Esophagus muscularis mucosa (tissue), 4 donors: ENCODE results near the gene NPAS3. TPM values are rescaled to one million over a fixed set of nuclear protein-coding genes. Genes with fewer than 3 reads are reported as not detected.

Experiments
- DNase-seq: peaks from one replicate; pipeline ENCODE4 v3.0.0-alpha.2; 2017; ENCODE audit errors: extremely low spot score
- H3K27ac ChIP-seq, 4 donors: fragments of 200-600 bp; sonication (generic); replicated peaks in 1 of 4; 1 replicate in 3 of 4; 2 replicates in 1 of 4; pipeline ENCODE4 v1.5.1; 2016 to 2019; ENCODE audit warnings: mild to moderate bottlenecking in 1 of 4
- H3K27me3 ChIP-seq, 4 donors: fragments of 200-600 bp; sonication (generic); one replicate each; pipeline versions ENCODE4 v1.5.1 to v1.6.0; 2016 to 2019
- H3K36me3 ChIP-seq, 4 donors: fragments of 200-600 bp; sonication (generic); one replicate each; pipeline ENCODE4 v1.5.1; 2016 to 2019
- H3K4me1 ChIP-seq, 4 donors: fragments of 200-600 bp; sonication (generic); one replicate each; pipeline ENCODE4 v1.5.1; 2016 to 2019
- H3K4me3 ChIP-seq, 4 donors: fragments of 200-600 bp; sonication (generic); 1 replicate in 2 of 4; 2 replicates in 2 of 4; pipeline ENCODE4 v1.5.1; 2016 to 2019; ENCODE audit warnings: mild to moderate bottlenecking in 4 of 4, moderate library complexity in 1 of 4
- H3K9me3 ChIP-seq, 4 donors: fragments of 200-600 bp; sonication (generic); 1 replicate in 3 of 4; 2 replicates in 1 of 4; pipeline ENCODE4 v1.5.1; 2016 to 2019
- CTCF ChIP-seq, 3 experiments: fragments of 200-600 bp in 2 of 3; fragments of 450-650 bp in 1 of 3; sonication (generic) in 2 of 3; IDR thresholded peaks; one replicate each; pipeline ENCODE4 v1.5.1; 2017 to 2019; ENCODE audit warnings: antibody characterized with exemption in 3 of 3, mild to moderate bottlenecking in 2 of 3, moderate library complexity in 1 of 3
- EP300 ChIP-seq: sonication (generic); formaldehyde crosslinking; IDR thresholded peaks from one replicate; pipeline ENCODE4 v1.6.1; 2017; ENCODE audit warnings: antibody characterized with exemption
- POLR2A ChIP-seq: fragments of 450-650 bp; IDR thresholded peaks from one replicate; pipeline ENCODE4 v1.6.1; 2017; ENCODE audit warnings: antibody characterized with exemption, moderate library complexity, mild to moderate bottlenecking, low read depth
- POLR2AphosphoS5 ChIP-seq, 2 donors: sonication (generic); formaldehyde crosslinking; IDR thresholded peaks; one replicate each; pipeline ENCODE4 v1.6.1; 2017; ENCODE audit warnings: antibody characterized with exemption in 2 of 2
- WGBS: methylation state at CpG from one replicate; pipeline ENCODE4 v1.1.5; 2018; 5-methylcytosine and 5-hydroxymethylcytosine counted together
- intact Hi-C: fragments of 100-400 bp; cut with DNase I; formaldehyde crosslinking; loops from one replicate; pipeline ENCODE4 v1.15.1; 2023
- total RNA-seq, 4 donors: library from RNA; depleted of rRNA; stranded (reverse); fragments of >200 nt; gene quantifications; one replicate each; pipeline versions ENCODE4 v1.1.0 to v1.2.1, GENCODE V29; 2016

The NPAS3 gene
- total RNA-seq, 4 donors from 2014 or later: 3.3 to 7.3 (median 5.8) TPM

GRCh38 chr14:33704481-33704880 lies 765.8 kb downstream of the NPAS3 start:
- no peak for DNase-seq
- Histone ChIP-seq H3K27ac (no peak overlapping the region), H3K27me3 (no peaks in the 10 kb centered on the region), H3K4me1 (peaks cover 0 to 9% (median 2%) of the 10 kb centered on the region in 4 donors), H3K9me3 (no peaks in the 10 kb centered on the region), H3K36me3 (no peaks in the 10 kb centered on the region), H3K4me3 (no peak overlapping the region)
- WGBS: 61% methylated on average over 2 of the region's 2 CpGs
- no peak for TF ChIP-seq EP300
- intact Hi-C loops: no loop called here

GRCh38 chr14:33705490-33705889 lies 766.8 kb downstream of the NPAS3 start:
- Histone ChIP-seq H3K36me3 (no peaks in the 10 kb centered on the region), H3K4me3 (no peak overlapping the region), H3K27ac (no peak overlapping the region), H3K9me3 (no peaks in the 10 kb centered on the region), H3K4me1 (peaks cover 0 to 9% (median 2%) of the 10 kb centered on the region in 4 donors), H3K27me3 (no peaks in the 10 kb centered on the region)
- DNase-seq: no peak
- 94% methylated on average over 7 of the region's 7 CpGs for WGBS
- intact Hi-C loops: no loop called here
- TF ChIP-seq POLR2A (no peak), EP300 (no peak), CTCF (IDR thresholded peaks at IDR 0.05) (no peak), POLR2AphosphoS5 (IDR thresholded peaks at IDR 0.05) (no peak)

DNA sequence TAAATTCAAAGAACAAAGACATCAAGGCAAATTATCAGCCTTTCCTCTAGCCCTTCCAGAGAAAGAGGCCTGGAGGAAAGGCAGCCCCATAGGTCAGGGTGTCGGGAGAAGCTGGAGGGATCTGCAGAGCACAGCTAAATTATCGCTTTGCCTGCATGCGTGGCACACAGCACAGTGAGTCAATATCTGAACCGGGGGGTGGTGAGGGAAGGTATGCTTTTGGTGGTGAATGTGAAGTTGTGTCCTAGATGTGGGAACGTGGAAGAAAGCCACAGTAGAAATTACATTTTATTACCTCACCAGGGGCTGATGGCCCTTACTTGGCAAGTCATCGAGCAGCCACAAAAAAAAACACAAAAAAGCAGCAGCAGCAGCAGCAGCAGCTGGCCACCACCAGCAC lies 769.0 kb downstream of the NPAS3 start:
- intact Hi-C loops: no loop called here
- no peaks in the 10 kb centered on the region for H3K36me3 ChIP-seq
- no peak for TF ChIP-seq POLR2A
- no peaks in the 10 kb centered on the region for H3K27me3 ChIP-seq
- H3K27ac ChIP-seq: no peak overlapping the region
- H3K4me1 ChIP-seq: peaks cover 0 to 9% (median 2%) of the 10 kb centered on the region in 4 donors
- no peaks in the 10 kb centered on the region for H3K9me3 ChIP-seq
- H3K4me3 ChIP-seq: no peak overlapping the region
- no peak for DNase-seq
- WGBS: 89% methylated on average over 6 of the region's 6 CpGs

GRCh38 chr14:33709283-33709682 lies 770.6 kb downstream of the NPAS3 start:
- 87% methylated on average over 4 of the region's 4 CpGs for WGBS

GRCh38 chr14:33709711-33710110 lies 771.0 kb downstream of the NPAS3 start:
- 97% methylated on average over 3 of the region's 3 CpGs for WGBS
- H3K27me3 ChIP-seq: no peaks in the 10 kb centered on the region
- no peak for DNase-seq
- no peak overlapping the region for H3K27ac ChIP-seq
- H3K9me3 ChIP-seq: no peaks in the 10 kb centered on the region
- H3K4me1 ChIP-seq: peaks cover 0 to 14% (median 3%) of the 10 kb centered on the region in 4 donors
- intact Hi-C loops: no loop called here
- H3K36me3 ChIP-seq: no peaks in the 10 kb centered on the region
- H3K4me3 ChIP-seq: no peak overlapping the region
- TF ChIP-seq POLR2AphosphoS5 (IDR thresholded peaks at IDR 0.05) (no peak), POLR2A (no peak), EP300 (no peak), CTCF (IDR thresholded peaks at IDR 0.05) (no peak)

More at GRCh38 chr14:33709283-33709682, 770.6 kb downstream of the NPAS3 start:
- Histone ChIP-seq H3K36me3 (no peaks in the 10 kb centered on the region), H3K9me3 (no peaks in the 10 kb centered on the region), H3K27me3 (no peaks in the 10 kb centered on the region), H3K4me3 (no peak overlapping the region), H3K4me1 (peaks cover 0 to 9% (median 2%) of the 10 kb centered on the region in 4 donors), H3K27ac (no peak overlapping the region)
- intact Hi-C loops: no loop called here
- TF ChIP-seq POLR2AphosphoS5 (IDR thresholded peaks at IDR 0.05): no peak
- DNase-seq: no peak

DNA sequence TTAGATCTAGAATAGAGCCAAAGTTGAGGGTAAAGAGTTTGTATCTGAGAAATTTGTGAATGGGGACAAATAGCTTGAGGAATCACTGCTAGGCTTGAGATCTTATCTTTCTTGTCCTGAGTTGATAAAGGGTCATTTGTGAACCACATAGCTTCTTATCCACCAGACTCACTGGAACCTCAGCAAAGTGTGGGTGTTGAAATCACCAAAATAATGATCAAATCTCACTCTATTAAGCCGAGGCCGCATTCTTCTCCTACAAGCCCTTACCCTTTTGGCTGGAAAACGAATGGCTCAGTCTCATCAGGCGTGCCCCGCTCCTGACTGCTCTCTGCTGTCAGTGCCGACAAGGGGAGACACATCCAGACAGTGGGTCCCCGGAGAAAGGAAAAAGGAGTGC lies 771.6 kb downstream of the NPAS3 start:
- Histone ChIP-seq H3K36me3 (no peaks in the 10 kb centered on the region), H3K27ac (no peak overlapping the region), H3K9me3 (no peaks in the 10 kb centered on the region), H3K27me3 (no peaks in the 10 kb centered on the region), H3K4me3 (no peak overlapping the region), H3K4me1 (peaks cover 0 to 16% (median 6%) of the 10 kb centered on the region in 4 donors)
- intact Hi-C loops: no loop called here
- DNase-seq: no peak
- 86% methylated on average over 5 of the region's 7 CpGs for WGBS
- TF ChIP-seq EP300 (no peak), POLR2A (no peak), CTCF (IDR thresholded peaks at IDR 0.05) (no peak), POLR2AphosphoS5 (IDR thresholded peaks at IDR 0.05) (no peak)
